OCI-LY7 (cell line): ENCODE results near the gene UBA3. TPM values are rescaled to one million over a fixed set of nuclear protein-coding genes. Genes with fewer than 3 reads are reported as not detected.

Experiments
- BruUV-seq: library from RNA; stranded (reverse); fragments of 400-500 nt; replicated peaks from 2 replicates; lab custom pipeline; 2021; lab: Mats Ljungman, UMichigan
- CTCF ChIA-PET: fragments of 300-600 bp; sonication (Branson Sonifier 250); formaldehyde crosslinking; loops from one replicate; lab custom pipeline; 2022; ENCODE audit warnings: antibody characterized with exemption; ENCODE audit not compliant: unreplicated experiment; lab: Charles Lee
- POLR2A ChIA-PET: fragments of 300-600 bp; sonication (Branson Sonifier 250); formaldehyde crosslinking; loops from one replicate; lab custom pipeline; 2022; ENCODE audit warnings: antibody characterized with exemption; lab: Charles Lee
- DNase-seq: peaks from one replicate; pipeline ENCODE4 v3.0.0-alpha.2; 2015; ENCODE audit warnings: low spot score
- H2AFZ ChIP-seq: fragments of 200-600 bp; sonication (generic), shearing (Covaris generic); 2 replicates; pipeline ENCODE4 v1.6.1; 2014; ENCODE audit warnings: mild to moderate bottlenecking, antibody characterized with exemption, low read length, moderate library complexity
- H3K27ac ChIP-seq: fragments of 200-600 bp; sonication (generic); 2 replicates; pipeline ENCODE4 v1.5.1; 2014; ENCODE audit warnings: mixed run types, low read depth, mild to moderate bottlenecking, moderate library complexity, low read length, inconsistent platforms; ENCODE audit not compliant: poor library complexity, severe bottlenecking
- H3K36me3 ChIP-seq: fragments of 200-600 bp; sonication (generic); 2 replicates; pipeline ENCODE4 v1.6.1; 2014; ENCODE audit warnings: mild to moderate bottlenecking, antibody characterized with exemption, low read length, moderate library complexity, mixed read lengths; ENCODE audit not compliant: insufficient read depth
- H3K4me1 ChIP-seq: fragments of 200-600 bp; sonication (generic); 2 replicates; pipeline ENCODE4 v1.5.1; 2014; ENCODE audit warnings: mild to moderate bottlenecking, low read length; ENCODE audit not compliant: insufficient read depth, poor library complexity, severe bottlenecking
- H3K4me2 ChIP-seq: fragments of 200-600 bp; sonication (generic); 2 replicates; pipeline ENCODE4 v1.6.1; 2014; ENCODE audit warnings: mild to moderate bottlenecking, low read length
- H3K4me3 ChIP-seq: fragments of 200-600 bp; sonication (generic); 2 replicates; pipeline ENCODE4 v1.5.1; 2014; ENCODE audit warnings: mild to moderate bottlenecking, low read depth, low read length; ENCODE audit not compliant: poor library complexity, severe bottlenecking
- H3K79me2 ChIP-seq: fragments of 200-600 bp; sonication (generic); 2 replicates; pipeline ENCODE4 v1.6.1; 2016; ENCODE audit warnings: low read depth, mild to moderate bottlenecking, low read length, moderate library complexity, mixed read lengths; ENCODE audit not compliant: insufficient read depth
- H3K9me2 ChIP-seq: fragments of 200-600 bp; sonication (generic); 2 replicates; pipeline ENCODE4 v1.6.1; 2016; ENCODE audit warnings: mild to moderate bottlenecking, low read length, mixed read lengths; ENCODE audit not compliant: insufficient read depth
- H3K9me3 ChIP-seq: fragments of 200-600 bp; sonication (generic); 2 replicates; pipeline ENCODE4 v1.6.1; 2014; ENCODE audit warnings: mild to moderate bottlenecking, mixed run types, low read length, mixed read lengths
- H4K20me1 ChIP-seq: fragments of 200-600 bp; sonication (generic); 2 replicates; pipeline ENCODE4 v1.6.1; 2014; ENCODE audit warnings: mild to moderate bottlenecking, antibody characterized with exemption, low read length, moderate library complexity, mixed read lengths; ENCODE audit not compliant: insufficient read depth
- CTCF ChIP-seq: fragments of 200-600 bp; sonication (generic); conservative IDR thresholded peaks from 2 replicates; pipeline ENCODE4 v1.5.1; 2014; ENCODE audit warnings: mild to moderate bottlenecking, antibody characterized with exemption, low read length, moderate library complexity, mixed read lengths
- EZH2phosphoT487 ChIP-seq: fragments of 200-600 bp; sonication (generic); IDR thresholded peaks from 2 replicates; pipeline ENCODE4 v1.6.1; 2018; ENCODE audit warnings: low read depth, borderline replicate concordance, mild to moderate bottlenecking, mixed run types, antibody characterized with exemption, low read length, moderate library complexity, mixed read lengths
- intact Hi-C: fragments of 100-400 bp; cut with micrococcal nuclease; formaldehyde crosslinking; loops from one replicate; pipeline ENCODE4 v1.10.0; 2022; ENCODE audit not compliant: unreplicated experiment
- total RNA-seq, 2 experiments: library from RNA; depleted of rRNA in 1 of 2; stranded (reverse); fragments of >200 nt in 1 of 2; shearing (Covaris generic) in 1 of 2; gene quantifications; 2 replicates each; pipeline ENCODE4 v1.2.3, GENCODE V29; 2014 to 2022

Gene UBA3
- total RNA-seq, 2 experiments from 2014 or later, result 70.2 to 78.8 TPM

- CTCF ChIA-PET, result interaction anchor here (0.6 to 1.4 kb wide), 2 partner anchors 31 to 186 kb away, joined by 3 read pairs; no protein-coding TSS in a partner anchor
- BruUV-seq, result no TSS peak
- POLR2A ChIA-PET, result interaction anchor here (0.8 kb wide), 1 partner anchor 141 kb away, joined by 3 read pairs; no protein-coding TSS in a partner anchor
- intact Hi-C loops, result loop anchor here (2.0 kb wide), 1 partner anchor 184 kb away; no protein-coding TSS in a partner anchor
- Histone ChIP-seq H3K27ac (no peak overlapping the region), H3K79me2 (no peaks in the 10 kb centered on the region), H3K9me3 (no peaks in the 10 kb centered on the region), H3K4me2 (no peak overlapping the region), H3K9me2 (no peaks in the 10 kb centered on the region), H3K36me3 (no peaks in the 10 kb centered on the region), H3K4me1 (no peaks in the 10 kb centered on the region), H3K4me3 (no peak overlapping the region), H2AFZ (peak overlapping the region; percentile 77; the same call in 1 of the 2 replicates), H4K20me1 (no peaks in the 10 kb centered on the region)
- TF ChIP-seq CTCF (peak; percentile 95), EZH2phosphoT487 (no peak)
- DNase-seq, result peak; percentile 78
These were observed 40.8 kb upstream of the UBA3 start for GRCh38 chr3:69120879-69121464.

DNA sequence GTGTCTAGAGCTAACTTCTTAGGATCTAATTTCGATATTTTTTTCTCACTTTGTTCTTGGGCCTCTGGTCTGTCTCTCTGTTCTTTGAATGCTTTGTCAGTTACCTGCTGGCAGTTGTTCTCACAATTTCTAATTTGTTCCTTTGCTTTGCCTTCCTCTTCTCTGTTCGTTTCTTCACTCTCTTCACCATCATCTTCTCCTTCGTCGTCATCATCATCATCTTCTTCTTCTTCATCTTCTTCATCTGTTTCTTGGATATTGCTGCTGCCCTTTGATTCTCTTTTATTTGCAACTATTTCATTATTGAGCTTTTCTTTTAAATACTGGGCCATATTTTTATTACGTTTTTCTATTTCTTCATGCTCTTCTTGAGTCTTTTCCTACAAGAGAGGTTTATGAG is 39.5 kb upstream of the UBA3 start:
- Histone ChIP-seq H3K4me1 (no peaks in the 10 kb centered on the region), H3K27ac (no peak overlapping the region), H2AFZ (no peak overlapping the region), H3K9me2 (no peaks in the 10 kb centered on the region), H3K79me2 (no peaks in the 10 kb centered on the region), H3K4me2 (no peak overlapping the region), H3K4me3 (no peak overlapping the region), H4K20me1 (no peaks in the 10 kb centered on the region), H3K9me3 (no peaks in the 10 kb centered on the region), H3K36me3 (no peaks in the 10 kb centered on the region)
- CTCF ChIA-PET, result interaction anchor here (0.5 to 1.4 kb wide), 2 partner anchors 33 to 187 kb away, joined by 3 to 4 read pairs; no protein-coding TSS in a partner anchor
- intact Hi-C loops, result loop anchor here (2.0 kb wide), 1 partner anchor 185 kb away; no protein-coding TSS in a partner anchor
- POLR2A ChIA-PET, result interaction anchor here (0.6 to 1.0 kb wide), 3 partner anchors 28 to 1264 kb away, joined by 3 read pairs; no protein-coding TSS in a partner anchor
- TF ChIP-seq CTCF (no peak), EZH2phosphoT487 (no peak)
- BruUV-seq, result no TSS peak
- no peak for DNase-seq

DNA sequence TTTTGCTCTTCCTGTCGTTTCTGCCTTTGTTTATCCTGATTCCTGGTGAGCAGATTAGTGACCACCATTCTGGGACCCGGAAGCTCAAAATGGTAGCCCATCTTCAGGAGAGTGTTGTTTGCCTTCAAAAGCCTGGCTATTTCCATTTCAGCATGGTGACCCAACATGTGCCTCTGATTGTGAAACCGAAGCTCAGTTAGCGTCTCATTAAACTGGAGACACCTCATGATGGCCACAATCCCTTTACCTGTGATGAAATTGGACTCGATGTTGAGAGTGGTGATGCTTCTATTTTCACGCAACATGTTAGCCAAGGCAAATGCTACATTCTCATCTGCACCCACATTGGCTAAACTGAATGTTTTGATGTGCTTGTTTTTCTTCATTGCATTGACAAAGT is 39.0 kb upstream of the UBA3 start:
- Histone ChIP-seq H3K79me2 (no peaks in the 10 kb centered on the region), H3K27ac (no peak overlapping the region), H3K4me2 (no peak overlapping the region), H3K9me3 (no peaks in the 10 kb centered on the region), H3K36me3 (no peaks in the 10 kb centered on the region), H3K9me2 (no peaks in the 10 kb centered on the region), H4K20me1 (no peaks in the 10 kb centered on the region), H3K4me3 (no peak overlapping the region), H2AFZ (no peak overlapping the region), H3K4me1 (no peaks in the 10 kb centered on the region)
- no peak for DNase-seq
- intact Hi-C loops, result no loop called here
- CTCF ChIA-PET, result interaction anchor here (0.5 kb wide), 1 partner anchor 199 kb away, joined by 4 read pairs; no protein-coding TSS in a partner anchor
- BruUV-seq, result no TSS peak
- POLR2A ChIA-PET, result interaction anchor here (0.6 to 1.0 kb wide), 2 partner anchors 28 to 1263 kb away, joined by 3 read pairs; no protein-coding TSS in a partner anchor
- no peak for TF ChIP-seq EZH2phosphoT487
- no peak for TF ChIP-seq CTCF
